ENCODE results near the gene PRR13. TPM values are rescaled to one million over a fixed set of nuclear protein-coding genes. Genes with fewer than 3 reads are reported as not detected.

The PRR13 gene
- total RNA-seq, 1 donor, result 60.0 TPM

GRCh38 chr12:53461059-53461458, 19.5 kb downstream of the PRR13 start:
- DNase-seq (ENCODE audit: low read depth), result no peak
- no peak for TF ChIP-seq CTCF (IDR thresholded peaks at IDR 0.05; ENCODE audit: insufficient read depth, low read length)
- no peak overlapping the region for H3K4me3 ChIP-seq (ENCODE audit: low read depth, low read length)

GRCh38 chr12:53461591-53461990, 20.1 kb downstream of the PRR13 start:
- no peak overlapping the region for H3K4me3 ChIP-seq (ENCODE audit: low read depth, low read length)
- no peak for TF ChIP-seq CTCF (IDR thresholded peaks at IDR 0.05; ENCODE audit: insufficient read depth, low read length)
- DNase-seq (ENCODE audit: low read depth), result no peak

GRCh38 chr12:53462935-53463334, 21.4 kb downstream of the PRR13 start:
- no peak overlapping the region for H3K4me3 ChIP-seq (ENCODE audit: low read depth, low read length)
- no peak for DNase-seq (ENCODE audit: low read depth)
- TF ChIP-seq CTCF (IDR thresholded peaks at IDR 0.05; ENCODE audit: insufficient read depth, low read length), result no peak

DNA sequence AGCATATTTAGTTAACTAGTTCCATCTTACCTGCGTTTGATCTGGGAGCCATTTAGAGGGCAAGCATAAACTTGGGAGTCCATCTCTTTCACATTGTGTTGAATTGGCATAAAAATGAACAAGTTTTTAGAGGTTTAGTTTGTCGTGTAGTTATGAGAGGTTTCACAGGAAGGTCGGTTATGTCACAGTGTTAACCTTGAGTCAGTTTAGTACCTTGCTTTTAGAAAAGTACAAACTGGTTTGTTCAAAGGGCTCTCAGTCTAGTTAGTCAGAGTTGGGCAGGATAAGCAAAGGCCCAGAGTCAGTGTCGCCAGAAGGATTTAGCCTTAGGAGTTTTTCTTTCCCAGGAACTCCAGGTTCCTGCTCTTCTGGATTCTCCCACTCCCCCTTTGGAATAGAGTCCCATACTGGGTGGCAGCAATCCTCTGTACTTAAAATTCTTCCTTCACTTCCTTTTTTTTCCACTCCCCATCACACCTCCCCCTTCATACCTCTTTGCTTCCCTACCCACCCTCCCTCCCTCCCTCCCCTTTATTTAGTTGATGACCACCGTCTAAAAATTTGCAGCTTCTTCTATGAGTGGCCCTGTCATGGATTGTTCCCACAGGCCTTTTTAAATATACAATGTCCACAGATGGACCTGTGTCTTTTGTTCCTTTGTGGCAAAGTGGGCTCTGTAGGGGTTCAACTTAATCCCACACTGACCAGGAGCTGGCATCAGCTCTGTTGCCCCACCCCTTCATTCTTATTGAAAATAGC, 22.4 kb downstream of the PRR13 start:
- no peak for DNase-seq (ENCODE audit: low read depth)
- H3K4me3 ChIP-seq (ENCODE audit: low read depth, low read length), result no peak overlapping the region
- no peak for TF ChIP-seq CTCF (IDR thresholded peaks at IDR 0.05; ENCODE audit: insufficient read depth, low read length)

GRCh38 chr12:53464685-53465418, 23.3 kb downstream of the PRR13 start:
- TF ChIP-seq CTCF (IDR thresholded peaks at IDR 0.05; ENCODE audit: insufficient read depth, low read length), result no peak
- DNase-seq (ENCODE audit: low read depth), result no peak
- H3K4me3 ChIP-seq (ENCODE audit: low read depth, low read length), result no peak overlapping the region

GRCh38 chr12:53465679-53466078, 24.1 kb downstream of the PRR13 start:
- peak; percentile 9 for TF ChIP-seq CTCF (IDR thresholded peaks at IDR 0.05; ENCODE audit: insufficient read depth, low read length)
- no peak for DNase-seq (ENCODE audit: low read depth)
- no peak overlapping the region for H3K4me3 ChIP-seq (ENCODE audit: low read depth, low read length)

Measured in fibroblast of the aortic adventitia (primary cell).